DND-41 (cell line): Measurements from ENCODE around the gene MTARC2.

Experiments
- ATAC-seq: fragments of 200-7000 bp; cut with Tn5 transposase; 3 replicates; pipeline ENCODE4 v1.9.1; 2021; ENCODE audit warnings: low read depth; ENCODE audit not compliant: insufficient read depth
- DNase-seq: peaks from one replicate; pipeline ENCODE4 v3.0.0-alpha.2; 2020
- H2AFZ ChIP-seq: 2 replicates; pipeline ENCODE4 v1.6.0; 2012; ENCODE audit warnings: low read depth, low read length
- H3K27ac ChIP-seq: 2 replicates; pipeline ENCODE4 v1.5.1; 2012; ENCODE audit warnings: low read length, inconsistent platforms
- H3K27me3 ChIP-seq: fragments of 200-600 bp; sonication (generic); 2 replicates; pipeline ENCODE4 v1.6.0; 2012; ENCODE audit warnings: low read length, mild to moderate bottlenecking, inconsistent platforms; ENCODE audit not compliant: insufficient read depth, poor library complexity
- H3K36me3 ChIP-seq: 2 replicates; pipeline ENCODE4 v1.5.1; 2012; ENCODE audit warnings: low read length, inconsistent platforms; ENCODE audit not compliant: insufficient read depth
- H3K4me1 ChIP-seq: 2 replicates; pipeline ENCODE4 v1.5.1; 2012; ENCODE audit warnings: mild to moderate bottlenecking, low read length; ENCODE audit not compliant: insufficient read depth
- H3K4me2 ChIP-seq: 2 replicates; pipeline ENCODE4 v1.6.0; 2012; ENCODE audit warnings: mild to moderate bottlenecking, moderate library complexity, low read length, inconsistent platforms; ENCODE audit not compliant: insufficient read depth
- H3K4me3 ChIP-seq, 2 experiments: fragments of 200-600 bp in 1 of 2; shearing (Covaris generic) in 1 of 2; 2 replicates each; pipeline ENCODE4 v1.5.1; 2012 to 2016; ENCODE audit warnings: inconsistent platforms in 2 of 2, low read length in 2 of 2, mild to moderate bottlenecking in 2 of 2, low read depth in 1 of 2, moderate library complexity in 1 of 2
- H3K79me2 ChIP-seq: 2 replicates; pipeline ENCODE4 v1.6.0; 2012; ENCODE audit warnings: low read length, inconsistent platforms; ENCODE audit not compliant: insufficient read depth
- H3K9ac ChIP-seq: 2 replicates; pipeline ENCODE4 v1.6.0; 2012; ENCODE audit warnings: low read depth, mild to moderate bottlenecking, inconsistent platforms, low read length, moderate library complexity
- H3K9me3 ChIP-seq: 2 replicates; pipeline ENCODE4 v1.5.1; 2012; ENCODE audit warnings: low read length, moderate library complexity, mild to moderate bottlenecking, inconsistent platforms; ENCODE audit not compliant: insufficient read depth, severe bottlenecking
- H4K20me1 ChIP-seq: 2 replicates; pipeline ENCODE4 v1.6.0; 2012; ENCODE audit warnings: low read length; ENCODE audit not compliant: insufficient read depth
- CTCF ChIP-seq: IDR thresholded peaks from 2 replicates; pipeline ENCODE4 v1.5.1; 2012; ENCODE audit warnings: borderline replicate concordance, low read length, moderate library complexity, mild to moderate bottlenecking; ENCODE audit not compliant: poor library complexity, severe bottlenecking; ENCODE audit errors: extremely low read depth
- EZH2 ChIP-seq: IDR thresholded peaks from 3 replicates; pipeline ENCODE4 v1.6.1; 2012; ENCODE audit warnings: borderline replicate concordance, low read depth, mild to moderate bottlenecking, moderate library complexity, low read length, inconsistent platforms; ENCODE audit not compliant: severe bottlenecking

Gene MTARC2

GRCh38 chr1:220828179-220828490, 80.0 kb downstream of the MTARC2 start:
- no peaks in the 10 kb centered on the region for H3K4me1 ChIP-seq
- H3K36me3 ChIP-seq, result no peaks in the 10 kb centered on the region
- no peak overlapping the region for H3K4me2 ChIP-seq
- no peak overlapping the region for H3K27ac ChIP-seq
- no peaks in the 10 kb centered on the region for H3K79me2 ChIP-seq
- H3K9me3 ChIP-seq, result no peaks in the 10 kb centered on the region
- TF ChIP-seq EZH2 (no peak), CTCF (no peak)
- no peak overlapping the region for H3K4me3 ChIP-seq
- ATAC-seq (no peak), DNase-seq (no peak)
- H3K9ac ChIP-seq, result no peak overlapping the region
- no peaks in the 10 kb centered on the region for H3K27me3 ChIP-seq
- no peak overlapping the region for H2AFZ ChIP-seq
- H4K20me1 ChIP-seq, result no peaks in the 10 kb centered on the region

GRCh38 chr1:220828950-220829586, 80.9 kb downstream of the MTARC2 start:
- no peaks in the 10 kb centered on the region for H3K27me3 ChIP-seq
- H3K79me2 ChIP-seq, result no peaks in the 10 kb centered on the region
- TF ChIP-seq CTCF (no peak), EZH2 (no peak)
- H3K36me3 ChIP-seq, result no peaks in the 10 kb centered on the region
- DNase-seq (no peak), ATAC-seq (no peak)
- H3K9me3 ChIP-seq, result no peaks in the 10 kb centered on the region
- H3K4me2 ChIP-seq, result no peak overlapping the region
- no peaks in the 10 kb centered on the region for H3K4me1 ChIP-seq
- H3K9ac ChIP-seq, result no peak overlapping the region
- H2AFZ ChIP-seq, result no peak overlapping the region
- H3K27ac ChIP-seq, result no peak overlapping the region
- H4K20me1 ChIP-seq, result no peaks in the 10 kb centered on the region
- H3K4me3 ChIP-seq, result no peak overlapping the region

GRCh38 chr1:220833436-220833835, 85.3 kb downstream of the MTARC2 start:
- H3K4me1 ChIP-seq, result no peaks in the 10 kb centered on the region
- ATAC-seq, result no peak
- no peaks in the 10 kb centered on the region for H3K79me2 ChIP-seq
- no peaks in the 10 kb centered on the region for H3K27me3 ChIP-seq
- H4K20me1 ChIP-seq, result no peaks in the 10 kb centered on the region
- no peak for TF ChIP-seq EZH2
- no peak for TF ChIP-seq CTCF
- H3K9ac ChIP-seq, result no peak overlapping the region
- H3K9me3 ChIP-seq, result no peaks in the 10 kb centered on the region
- no peak overlapping the region for H3K4me3 ChIP-seq
- H3K27ac ChIP-seq, result no peak overlapping the region
- no peak overlapping the region for H3K4me2 ChIP-seq
- H3K36me3 ChIP-seq, result no peaks in the 10 kb centered on the region
- H2AFZ ChIP-seq, result no peak overlapping the region
- DNase-seq, result no peak
